B cell (primary cell): ENCODE results near the gene AP1S3. TPM values are rescaled to one million over a fixed set of nuclear protein-coding genes. Genes with fewer than 3 reads are reported as not detected.

Experiments used
- ATAC-seq: fragments of 200-7000 bp; cut with Tn5 transposase; one replicate; pipeline ENCODE4 v1.10.0; 2021; ENCODE audit warnings: low read depth, mild to moderate bottlenecking, moderate number of reproducible peaks, moderate library complexity
- CTCF ChIA-PET: fragments of 350-600 bp; sonication (Branson Sonifier 250); formaldehyde crosslinking; loops from one replicate; lab custom pipeline; 2021; ENCODE audit warnings: antibody characterized with exemption, inconsistent platforms; lab: Charles Lee
- POLR2A ChIA-PET: fragments of 350-600 bp; sonication (Branson Sonifier 250); formaldehyde crosslinking; loops from one replicate; lab custom pipeline; 2021; ENCODE audit warnings: antibody characterized with exemption; lab: Charles Lee
- DNase-seq: peaks from one replicate; pipeline ENCODE4 v3.0.0; 2013
- H2AFZ ChIP-seq: 2 replicates; pipeline ENCODE4 v1.6.1; 2012; ENCODE audit warnings: mild to moderate bottlenecking, low read depth, low read length; ENCODE audit not compliant: insufficient read depth, poor library complexity, severe bottlenecking
- H3K27ac ChIP-seq, 2 donors: 1 replicate in 1 of 2; 2 replicates in 1 of 2; pipeline ENCODE4 v1.5.1; 2012 to 2013; ENCODE audit warnings: low read length in 2 of 2, mild to moderate bottlenecking in 2 of 2, moderate library complexity in 1 of 2
- H3K27me3 ChIP-seq, 4 experiments: fragments of 200-600 bp in 1 of 4; sonication (generic) in 1 of 4; replicated peaks in 1 of 4; 1 replicate in 2 of 4; 2 replicates in 2 of 4; pipeline versions ENCODE4 v1.6.1 to v1.7.0; 2013 to 2016; ENCODE audit warnings: low read length in 3 of 4, mild to moderate bottlenecking in 2 of 4, mixed read lengths in 1 of 4, moderate library complexity in 1 of 4; ENCODE audit not compliant: insufficient read depth in 4 of 4, control insufficient read depth in 3 of 4; ENCODE audit errors: control extremely low read depth in 1 of 4
- H3K36me3 ChIP-seq, 2 experiments: replicated peaks in 1 of 2; 1 replicate in 1 of 2; 2 replicates in 1 of 2; pipeline versions ENCODE4 v1.6.1 to v1.7.1; 2013; ENCODE audit warnings: low read length in 1 of 2; ENCODE audit not compliant: insufficient read depth in 2 of 2, control insufficient read depth in 1 of 2; ENCODE audit errors: control extremely low read depth in 1 of 2, extremely low read depth in 1 of 2
- H3K4me1 ChIP-seq, 2 donors: fragments of 200-600 bp in 1 of 2; sonication (generic) in 1 of 2; 1 replicate in 1 of 2; 2 replicates in 1 of 2; pipeline versions ENCODE4 v1.5.1 to v1.6.1; 2013 to 2017; ENCODE audit warnings: low read length in 2 of 2; ENCODE audit not compliant: control insufficient read depth in 2 of 2, insufficient read depth in 2 of 2
- H3K4me2 ChIP-seq: replicated peaks from 2 replicates; pipeline ENCODE3; 2012; ENCODE audit warnings: mild to moderate bottlenecking, low read depth, low read length; ENCODE audit not compliant: poor library complexity, severe bottlenecking
- H3K4me3 ChIP-seq, 5 experiments: fragments of 200-600 bp in 1 of 5; sonication (generic) in 1 of 5; 1 replicate in 3 of 5; 2 replicates in 2 of 5; pipeline versions ENCODE4 v1.5.1 to v1.7.0; 2011 to 2016; ENCODE audit warnings: low read length in 4 of 5, mild to moderate bottlenecking in 4 of 5, low read depth in 2 of 5, control low read depth in 1 of 5, moderate library complexity in 1 of 5; ENCODE audit not compliant: insufficient read depth in 1 of 5; ENCODE audit errors: control extremely low read depth in 1 of 5, extremely low read depth in 1 of 5
- H3K79me2 ChIP-seq: fragments of 200-600 bp; sonication (generic); one replicate; pipeline ENCODE4 v1.6.0; 2016; ENCODE audit warnings: low read length; ENCODE audit not compliant: control insufficient read depth, insufficient read depth
- H3K9ac ChIP-seq: fragments of 200-600 bp; sonication (generic); 2 replicates; pipeline ENCODE4 v1.6.1; 2017; ENCODE audit warnings: mild to moderate bottlenecking, low read length, moderate library complexity
- H3K9me3 ChIP-seq, 3 donors: one replicate each; pipeline versions ENCODE4 v1.6.1 to v1.7.1; 2013; ENCODE audit warnings: low read length in 2 of 3; ENCODE audit not compliant: control insufficient read depth in 2 of 3, insufficient read depth in 1 of 3; ENCODE audit errors: control extremely low read depth in 1 of 3
- H4K20me1 ChIP-seq: 2 replicates; pipeline ENCODE4 v1.6.0; 2012; ENCODE audit warnings: mild to moderate bottlenecking, low read length; ENCODE audit not compliant: insufficient read depth, control insufficient read depth, poor library complexity, severe bottlenecking
- H3K27ac Mint-ChIP-seq: one replicate; pipeline ENCODE4 v1.8.0; 2021; ENCODE audit warnings: mixed read lengths
- H3K27me3 Mint-ChIP-seq: one replicate; pipeline ENCODE4 v1.8.0; 2021; ENCODE audit warnings: mixed read lengths
- H3K4me1 Mint-ChIP-seq: one replicate; pipeline ENCODE4 v1.8.0; 2021; ENCODE audit warnings: mixed read lengths
- H3K4me3 Mint-ChIP-seq: one replicate; pipeline ENCODE4 v1.8.0; 2021; ENCODE audit warnings: mixed read lengths
- H3K9me3 Mint-ChIP-seq: one replicate; pipeline ENCODE4 v1.8.0; 2022; ENCODE audit warnings: mixed read lengths; ENCODE audit not compliant: insufficient read depth
- EZH2 ChIP-seq: IDR thresholded peaks from 2 replicates; pipeline ENCODE4 v1.6.1; 2012; ENCODE audit warnings: borderline replicate concordance, low read depth, mild to moderate bottlenecking, moderate library complexity, low read length; ENCODE audit not compliant: insufficient read depth, poor library complexity, severe bottlenecking
- WGBS: methylation state at CpG from one replicate; pipeline ENCODE4 v1.1.5; 2013; ENCODE audit warnings: missing lambda C conversion rate; ENCODE audit not compliant: insufficient coverage; 5-methylcytosine and 5-hydroxymethylcytosine counted together
- intact Hi-C: fragments of 100-400 bp; cut with micrococcal nuclease; formaldehyde crosslinking; loops from one replicate; pipeline ENCODE4 v1.10.0; 2022
- polyA plus RNA-seq: library from polyadenylated mRNA; depleted of rRNA; stranded (reverse); fragments of >200 nt; gene quantifications from 2 replicates; pipeline ENCODE4 v1.2.3, GENCODE V29; 2012
- total RNA-seq, 2 donors: library from RNA; stranded (reverse); fragments of 120-200 nt in 1 of 2; gene quantifications; 1 replicate in 1 of 2; 2 replicates in 1 of 2; pipeline versions ENCODE4 v1.2.3 to v1.2.4, GENCODE V29; 2013 to 2022
- TF ChIP-seq, protein P1 (sequence below): fragments of 200-600 bp; IDR thresholded peaks from one replicate; pipeline ENCODE4 v1.8.0; 2022; ENCODE audit warnings: antibody characterized with exemption, mild to moderate bottlenecking

Gene AP1S3
- total and polyA plus RNA-seq, 2 donors (not counting 1 experiment from before 2014, with no cell fraction given): 7.2 to 41.4 TPM

- no peak overlapping the region for H3K4me2 ChIP-seq
- no peaks in the 10 kb centered on the region for H4K20me1 ChIP-seq
- no peaks in the 10 kb centered on the region for H3K27me3 Mint-ChIP-seq
- peaks cover 0 to 3% (median 0%) of the 10 kb centered on the region in 3 donors for H3K9me3 ChIP-seq
- intact Hi-C loops: no loop called here
- H3K79me2 ChIP-seq: no peaks in the 10 kb centered on the region
- no peak for TF ChIP-seq EZH2
- TF ChIP-seq, protein P1, sequence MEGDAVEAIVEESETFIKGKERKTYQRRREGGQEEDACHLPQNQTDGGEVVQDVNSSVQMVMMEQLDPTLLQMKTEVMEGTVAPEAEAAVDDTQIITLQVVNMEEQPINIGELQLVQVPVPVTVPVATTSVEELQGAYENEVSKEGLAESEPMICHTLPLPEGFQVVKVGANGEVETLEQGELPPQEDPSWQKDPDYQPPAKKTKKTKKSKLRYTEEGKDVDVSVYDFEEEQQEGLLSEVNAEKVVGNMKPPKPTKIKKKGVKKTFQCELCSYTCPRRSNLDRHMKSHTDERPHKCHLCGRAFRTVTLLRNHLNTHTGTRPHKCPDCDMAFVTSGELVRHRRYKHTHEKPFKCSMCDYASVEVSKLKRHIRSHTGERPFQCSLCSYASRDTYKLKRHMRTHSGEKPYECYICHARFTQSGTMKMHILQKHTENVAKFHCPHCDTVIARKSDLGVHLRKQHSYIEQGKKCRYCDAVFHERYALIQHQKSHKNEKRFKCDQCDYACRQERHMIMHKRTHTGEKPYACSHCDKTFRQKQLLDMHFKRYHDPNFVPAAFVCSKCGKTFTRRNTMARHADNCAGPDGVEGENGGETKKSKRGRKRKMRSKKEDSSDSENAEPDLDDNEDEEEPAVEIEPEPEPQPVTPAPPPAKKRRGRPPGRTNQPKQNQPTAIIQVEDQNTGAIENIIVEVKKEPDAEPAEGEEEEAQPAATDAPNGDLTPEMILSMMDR: no peak
- ChIA-PET CTCF (interaction anchor here (1.3 to 3.4 kb wide), 2 partner anchors 8 to 12 kb away, joined by 4 to 13 read pairs; no protein-coding TSS in a partner anchor), POLR2A (no interaction called here)
- H3K27me3 ChIP-seq: no peaks in the 10 kb centered on the region
- no peak overlapping the region for H3K4me3 Mint-ChIP-seq
- H3K9ac ChIP-seq: no peak overlapping the region
- WGBS: no CpG with 5 or more reads among the region's 4 CpGs
- H3K27ac ChIP-seq: no peak overlapping the region
- no peaks in the 10 kb centered on the region for H3K9me3 Mint-ChIP-seq
- no peak overlapping the region for H3K27ac Mint-ChIP-seq
- H3K4me1 ChIP-seq: no peaks in the 10 kb centered on the region
- H3K4me1 Mint-ChIP-seq: no peaks in the 10 kb centered on the region
- ATAC-seq (no peak), DNase-seq (no peak)
- no peak overlapping the region for H2AFZ ChIP-seq
- H3K4me3 ChIP-seq: no peak overlapping the region
- H3K36me3 ChIP-seq: no peaks in the 10 kb centered on the region
Measured at GRCh38 chr2:223736488-223736887, 100.9 kb downstream of the AP1S3 start.

- no peak overlapping the region for H3K4me3 Mint-ChIP-seq
- ATAC-seq: no peak
- intact Hi-C loops: no loop called here
- no peak overlapping the region for H3K27ac Mint-ChIP-seq
- TF ChIP-seq, protein P1: no peak
- TF ChIP-seq EZH2: no peak
- H3K4me1 Mint-ChIP-seq: no peaks in the 10 kb centered on the region
- H3K36me3 ChIP-seq: no peaks in the 10 kb centered on the region
- H3K27me3 Mint-ChIP-seq: no peaks in the 10 kb centered on the region
- H3K9ac ChIP-seq: no peak overlapping the region
- CTCF ChIA-PET: interaction anchor here (1.3 kb wide), 1 partner anchor 11 kb away, joined by 4 read pairs; no protein-coding TSS in a partner anchor
- no peaks in the 10 kb centered on the region for H3K4me1 ChIP-seq
- no peak overlapping the region for H3K4me2 ChIP-seq
- no peaks in the 10 kb centered on the region for H3K79me2 ChIP-seq
- H3K27ac ChIP-seq: no peak overlapping the region
- no peaks in the 10 kb centered on the region for H4K20me1 ChIP-seq
- no peaks in the 10 kb centered on the region for H3K27me3 ChIP-seq
- H3K4me3 ChIP-seq: no peak overlapping the region
- H3K9me3 ChIP-seq: peaks cover 0 to 3% (median 0%) of the 10 kb centered on the region in 3 donors
- WGBS: 98% methylated on average over 3 of the region's 4 CpGs
- no peak overlapping the region for H2AFZ ChIP-seq
- no peak for DNase-seq
- H3K9me3 Mint-ChIP-seq: no peaks in the 10 kb centered on the region
- POLR2A ChIA-PET: no interaction called here
Measured at GRCh38 chr2:223735659-223736244, 101.6 kb downstream of the AP1S3 start.
